Keratinocyte (primary cell): ENCODE measurements around the gene CD164L2.

Experiments used
- EZH2 ChIP-seq: IDR thresholded peaks from one replicate; pipeline ENCODE4 v1.6.1; 2012; ENCODE audit warnings: inconsistent platforms, mild to moderate bottlenecking, low read length, moderate library complexity
- TF ChIP-seq, protein P1 (sequence below), 3 experiments: IDR thresholded peaks in 1 of 3; conservative IDR thresholded peaks in 1 of 3; optimal IDR thresholded peaks in 1 of 3; 2 replicates in 2 of 3; 3 replicates in 1 of 3; pipeline versions ENCODE3 to v1.5.1; 2011; ENCODE audit warnings: low read length in 3 of 3, mild to moderate bottlenecking in 3 of 3, moderate library complexity in 2 of 3, control low read depth in 1 of 3, inconsistent platforms in 1 of 3; ENCODE audit not compliant: insufficient read depth in 2 of 3; ENCODE audit errors: extremely low read depth in 1 of 3

DNA sequence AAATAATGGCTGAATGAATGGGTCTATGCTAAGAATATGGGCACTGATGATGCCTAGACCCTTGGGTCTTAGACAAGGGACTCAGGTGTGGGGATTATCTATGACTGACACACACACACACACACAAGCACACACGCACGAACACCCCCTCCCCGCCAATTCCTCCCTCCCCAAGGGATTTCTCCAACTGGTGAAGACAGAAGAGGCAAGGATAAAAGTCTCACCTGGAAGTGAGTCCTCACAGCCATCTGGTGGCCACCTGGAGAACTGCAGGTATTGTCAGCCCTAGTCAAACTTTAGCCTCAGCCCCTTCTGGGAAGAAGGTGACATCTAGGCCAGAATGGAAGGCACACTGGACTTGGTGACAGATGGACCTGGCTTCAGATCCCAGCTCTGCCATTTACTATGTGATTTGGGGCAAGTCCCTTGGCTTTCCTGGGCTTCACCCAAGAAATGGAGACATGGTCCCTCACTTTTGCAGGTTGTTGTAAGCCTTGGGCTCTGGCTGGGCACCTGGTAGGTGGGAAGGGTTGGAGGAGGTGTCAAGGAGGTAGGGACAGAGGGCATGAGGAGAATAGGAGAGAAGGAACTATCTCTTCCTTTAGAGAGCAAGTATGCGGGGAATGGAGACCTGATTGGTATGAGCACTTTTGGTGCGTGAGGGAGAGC is 5.3 kb upstream of the CD164L2 start:
- TF ChIP-seq, protein P1, sequence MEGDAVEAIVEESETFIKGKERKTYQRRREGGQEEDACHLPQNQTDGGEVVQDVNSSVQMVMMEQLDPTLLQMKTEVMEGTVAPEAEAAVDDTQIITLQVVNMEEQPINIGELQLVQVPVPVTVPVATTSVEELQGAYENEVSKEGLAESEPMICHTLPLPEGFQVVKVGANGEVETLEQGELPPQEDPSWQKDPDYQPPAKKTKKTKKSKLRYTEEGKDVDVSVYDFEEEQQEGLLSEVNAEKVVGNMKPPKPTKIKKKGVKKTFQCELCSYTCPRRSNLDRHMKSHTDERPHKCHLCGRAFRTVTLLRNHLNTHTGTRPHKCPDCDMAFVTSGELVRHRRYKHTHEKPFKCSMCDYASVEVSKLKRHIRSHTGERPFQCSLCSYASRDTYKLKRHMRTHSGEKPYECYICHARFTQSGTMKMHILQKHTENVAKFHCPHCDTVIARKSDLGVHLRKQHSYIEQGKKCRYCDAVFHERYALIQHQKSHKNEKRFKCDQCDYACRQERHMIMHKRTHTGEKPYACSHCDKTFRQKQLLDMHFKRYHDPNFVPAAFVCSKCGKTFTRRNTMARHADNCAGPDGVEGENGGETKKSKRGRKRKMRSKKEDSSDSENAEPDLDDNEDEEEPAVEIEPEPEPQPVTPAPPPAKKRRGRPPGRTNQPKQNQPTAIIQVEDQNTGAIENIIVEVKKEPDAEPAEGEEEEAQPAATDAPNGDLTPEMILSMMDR (optimal IDR thresholded peaks at IDR 0.05 in 1 of 3, IDR thresholded peaks at IDR 0.05 in 1 of 3, conservative IDR thresholded peaks at IDR 0.05 in 1 of 3; ENCODE audit: extremely low read depth in 1 of 3, insufficient read depth in 2 of 3, low read length in 3 of 3), result peak; percentile 88 to 99 (median 96)
- no peak for TF ChIP-seq EZH2
